PFSK-1 (cell line): ENCODE data around the gene TTC32. TPM values are rescaled to one million over a fixed set of nuclear protein-coding genes. Genes with fewer than 3 reads are reported as not detected.
A peak's percentile ranks its signal among the peaks of the same experiment; 100 is the strongest.

Experiments
- FOXP2 ChIP-seq: optimal IDR thresholded peaks from 2 replicates; pipeline ENCODE3; 2011; ENCODE audit warnings: borderline replicate concordance, control low read depth, inconsistent platforms; ENCODE audit not compliant: insufficient read depth; ENCODE audit errors: extremely low read length, extremely low read depth
- POLR2AphosphoS5 ChIP-seq: IDR thresholded peaks from 2 replicates; pipeline ENCODE4 v1.6.1; 2012; ENCODE audit warnings: low read depth, mild to moderate bottlenecking, control low read depth, low read length, moderate library complexity
- SIN3A ChIP-seq: IDR thresholded peaks from 2 replicates; pipeline ENCODE4 v1.6.1; 2012; ENCODE audit warnings: mild to moderate bottlenecking, low read length, moderate library complexity, borderline replicate concordance; ENCODE audit not compliant: insufficient read depth
- TAF1 ChIP-seq: IDR thresholded peaks from 2 replicates; pipeline ENCODE4 v1.6.1; 2012; ENCODE audit warnings: low read length, control low read depth, borderline replicate concordance; ENCODE audit not compliant: insufficient read depth
- polyA plus RNA-seq: library from polyadenylated mRNA; unstranded; fragments of >200 nt; gene quantifications from one replicate; pipeline ENCODE4 v1.2.1, GENCODE V29; 2012; ENCODE audit warnings: low read depth, missing spikeins; ENCODE audit not compliant: insufficient read length
- TF ChIP-seq, protein P1 (sequence below), 2 experiments: IDR thresholded peaks; 2 replicates each; pipeline versions ENCODE4 v1.6.1 to v1.8.0; 2011 to 2012; ENCODE audit warnings: low read depth in 2 of 2, low read length in 2 of 2, control low read depth in 1 of 2, inconsistent platforms in 1 of 2, mild to moderate bottlenecking in 1 of 2, moderate library complexity in 1 of 2; ENCODE audit not compliant: insufficient read depth in 1 of 2

Gene TTC32
- polyA plus RNA-seq = 3.9 TPM

DNA sequence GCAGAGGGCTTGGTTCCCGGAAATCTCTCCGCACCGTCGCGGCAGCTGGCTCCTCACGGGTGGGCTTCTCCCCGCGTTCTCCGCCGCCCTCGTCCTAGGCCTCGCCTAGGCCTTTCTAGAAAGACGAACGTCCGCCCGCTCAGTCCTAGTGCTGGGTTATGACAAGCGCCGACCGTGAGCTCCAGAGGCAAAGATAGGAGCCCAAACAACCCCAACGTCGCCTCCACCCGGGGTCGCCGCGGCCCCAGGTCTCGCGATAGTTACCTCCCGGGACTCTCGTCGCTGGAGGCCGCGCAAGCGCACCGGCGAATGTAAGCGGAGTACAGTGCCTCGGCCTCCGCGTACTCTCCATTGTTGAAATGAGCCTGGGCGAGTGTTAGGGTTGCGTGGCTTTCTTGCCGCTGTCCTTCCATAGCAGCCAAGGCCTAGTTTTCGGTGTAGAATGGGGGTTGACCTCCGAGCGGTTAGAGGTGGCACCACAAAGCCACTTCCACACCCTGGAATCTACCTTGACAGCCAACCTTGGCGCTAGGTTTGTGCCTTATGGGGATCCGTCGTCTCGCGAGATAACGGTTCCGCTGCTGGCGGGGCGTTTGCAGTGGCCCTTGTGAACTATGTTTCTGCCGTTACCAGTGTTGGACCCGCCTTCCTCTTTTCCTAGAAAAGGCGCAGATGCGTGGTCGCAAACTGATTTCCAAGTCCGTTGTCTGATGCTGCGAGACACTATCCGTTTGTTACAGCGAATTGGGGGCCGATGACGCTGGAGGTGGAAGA lies at the start of gene TTC32:
Gene TTC32, minus strand, starts transcription at position 542 of the 774 bp plus-strand sequence. Its CDS starts 129 bp downstream, at position 413.
- TF ChIP-seq SIN3A (0 out of 2 replicates have a peak, but pooled peaks have one; percentile 62), POLR2AphosphoS5 (peak; percentile 96), TAF1 (peak; percentile 85; the same call in 1 of the 2 replicates), FOXP2 (no peak)
- TF ChIP-seq, protein P1, sequence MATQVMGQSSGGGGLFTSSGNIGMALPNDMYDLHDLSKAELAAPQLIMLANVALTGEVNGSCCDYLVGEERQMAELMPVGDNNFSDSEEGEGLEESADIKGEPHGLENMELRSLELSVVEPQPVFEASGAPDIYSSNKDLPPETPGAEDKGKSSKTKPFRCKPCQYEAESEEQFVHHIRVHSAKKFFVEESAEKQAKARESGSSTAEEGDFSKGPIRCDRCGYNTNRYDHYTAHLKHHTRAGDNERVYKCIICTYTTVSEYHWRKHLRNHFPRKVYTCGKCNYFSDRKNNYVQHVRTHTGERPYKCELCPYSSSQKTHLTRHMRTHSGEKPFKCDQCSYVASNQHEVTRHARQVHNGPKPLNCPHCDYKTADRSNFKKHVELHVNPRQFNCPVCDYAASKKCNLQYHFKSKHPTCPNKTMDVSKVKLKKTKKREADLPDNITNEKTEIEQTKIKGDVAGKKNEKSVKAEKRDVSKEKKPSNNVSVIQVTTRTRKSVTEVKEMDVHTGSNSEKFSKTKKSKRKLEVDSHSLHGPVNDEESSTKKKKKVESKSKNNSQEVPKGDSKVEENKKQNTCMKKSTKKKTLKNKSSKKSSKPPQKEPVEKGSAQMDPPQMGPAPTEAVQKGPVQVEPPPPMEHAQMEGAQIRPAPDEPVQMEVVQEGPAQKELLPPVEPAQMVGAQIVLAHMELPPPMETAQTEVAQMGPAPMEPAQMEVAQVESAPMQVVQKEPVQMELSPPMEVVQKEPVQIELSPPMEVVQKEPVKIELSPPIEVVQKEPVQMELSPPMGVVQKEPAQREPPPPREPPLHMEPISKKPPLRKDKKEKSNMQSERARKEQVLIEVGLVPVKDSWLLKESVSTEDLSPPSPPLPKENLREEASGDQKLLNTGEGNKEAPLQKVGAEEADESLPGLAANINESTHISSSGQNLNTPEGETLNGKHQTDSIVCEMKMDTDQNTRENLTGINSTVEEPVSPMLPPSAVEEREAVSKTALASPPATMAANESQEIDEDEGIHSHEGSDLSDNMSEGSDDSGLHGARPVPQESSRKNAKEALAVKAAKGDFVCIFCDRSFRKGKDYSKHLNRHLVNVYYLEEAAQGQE (IDR thresholded peaks at IDR 0.05; ENCODE audit: insufficient read depth in 1 of 2, low read depth in 2 of 2, low read length in 2 of 2) = peak; percentile 56 to 59; a peak in 1 of 4 replicates

- TF ChIP-seq, protein P1 (IDR thresholded peaks at IDR 0.05; ENCODE audit: insufficient read depth in 1 of 2, low read depth in 2 of 2, low read length in 2 of 2) = no peak
- TF ChIP-seq FOXP2 = no peak
- no peak for TF ChIP-seq TAF1
- no peak for TF ChIP-seq SIN3A
- TF ChIP-seq POLR2AphosphoS5 = no peak
Observed at GRCh38 chr2:19949071-19949470, 47.3 kb upstream of the TTC32 start.

GRCh38 chr2:19947184-19947940 lies 45.6 kb upstream of the TTC32 start:
- TF ChIP-seq FOXP2 (no peak), POLR2AphosphoS5 (no peak), TAF1 (no peak), SIN3A (no peak)
- TF ChIP-seq, protein P1 (IDR thresholded peaks at IDR 0.05; ENCODE audit: insufficient read depth in 1 of 2, low read depth in 2 of 2, low read length in 2 of 2) = no peak

GRCh38 chr2:19944205-19944845 lies 42.5 kb upstream of the TTC32 start:
- TF ChIP-seq POLR2AphosphoS5 (no peak), SIN3A (no peak), FOXP2 (no peak), TAF1 (no peak)
- TF ChIP-seq, protein P1 (IDR thresholded peaks at IDR 0.05; ENCODE audit: insufficient read depth in 1 of 2, low read depth in 2 of 2, low read length in 2 of 2) = no peak
